SJSA1 (cell line): ENCODE results near the gene RFLNA. TPM values are rescaled to one million over a fixed set of nuclear protein-coding genes. Genes with fewer than 3 reads are reported as not detected.
A peak's percentile ranks its signal among the peaks of the same experiment; 100 is the strongest.

Source experiments
- DNase-seq, 2 experiments: peaks; one replicate each; pipeline ENCODE4 v3.0.0-alpha.2; 2015 to 2020; ENCODE audit warnings: low spot score in 2 of 2, low read depth in 1 of 2
- H3K27ac ChIP-seq: fragments of 250-450 bp; sonication (Bioruptor Pico); 2 replicates; pipeline ENCODE4 v1.5.1; 2020; ENCODE audit warnings: mild to moderate bottlenecking, moderate library complexity
- H3K27me3 ChIP-seq: fragments of 250-450 bp; sonication (Bioruptor Pico); replicated peaks from 2 replicates; pipeline ENCODE4 v1.5.1; 2020; ENCODE audit warnings: mild to moderate bottlenecking, moderate library complexity
- H3K36me3 ChIP-seq: fragments of 250-450 bp; sonication (Bioruptor Pico); 2 replicates; pipeline ENCODE4 v1.5.1; 2020; ENCODE audit warnings: mild to moderate bottlenecking
- H3K4me1 ChIP-seq: fragments of 250-450 bp; sonication (Bioruptor Pico); replicated peaks from 2 replicates; pipeline ENCODE4 v1.6.1; 2021; ENCODE audit warnings: mild to moderate bottlenecking
- H3K4me3 ChIP-seq: fragments of 250-450 bp; sonication (Bioruptor Pico); 2 replicates; pipeline ENCODE4 v1.5.1; 2020; ENCODE audit warnings: mild to moderate bottlenecking
- H3K9me3 ChIP-seq: fragments of 250-450 bp; sonication (Bioruptor Pico); replicated peaks from 2 replicates; pipeline ENCODE4 v1.5.1; 2020; ENCODE audit warnings: mild to moderate bottlenecking
- total RNA-seq: library from RNA; depleted of rRNA; stranded (reverse); fragments of >200 nt; shearing (Covaris generic); gene quantifications from 2 replicates; pipeline ENCODE4 v1.2.3, GENCODE V29; 2014

RFLNA gene
- total RNA-seq, 1 experiment from 2014 or later, result not detected

DNA sequence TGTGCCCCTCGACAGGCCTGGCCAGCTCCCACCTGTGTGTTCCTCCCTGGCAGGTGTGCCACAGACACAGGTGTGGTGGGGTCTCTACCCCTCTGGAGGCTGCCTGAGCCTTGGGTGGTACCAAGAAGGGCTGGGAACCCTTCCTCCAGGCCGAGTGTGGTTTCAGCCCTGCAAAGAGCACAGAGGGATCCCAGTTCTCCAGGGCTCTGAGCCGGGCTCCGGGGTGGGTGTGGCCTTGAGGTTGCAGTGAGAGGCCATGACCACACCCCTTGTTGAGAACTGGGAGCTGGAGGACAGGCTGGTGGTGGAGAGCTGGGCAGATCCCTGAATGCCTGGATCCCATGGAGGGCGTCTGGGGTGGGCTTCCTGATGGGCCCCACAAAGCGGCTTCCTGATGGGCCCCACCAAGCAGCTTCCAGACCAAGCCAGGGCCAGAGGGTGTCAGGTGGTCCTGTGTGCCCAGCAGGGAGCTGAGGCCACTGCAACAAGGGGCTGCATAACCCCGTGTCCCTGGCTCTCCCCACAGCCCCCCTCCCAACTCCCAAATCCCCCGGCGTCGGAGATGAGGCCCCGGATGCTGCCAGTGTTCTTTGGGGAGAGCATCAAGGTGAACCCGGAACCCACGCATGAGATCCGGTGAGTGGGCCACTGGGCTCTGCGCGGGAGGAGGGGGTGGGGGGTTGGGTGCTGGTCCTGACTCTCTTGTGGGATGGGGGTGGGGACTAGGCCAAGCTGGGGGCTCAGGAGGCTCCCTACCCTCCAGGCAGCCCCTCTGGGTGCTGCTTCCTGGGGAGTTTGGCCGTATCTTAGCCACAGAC is 16.6 kb downstream of the RFLNA start:
- H3K27me3 ChIP-seq, result no peaks in the 10 kb centered on the region
- no peak overlapping the region for H3K27ac ChIP-seq
- DNase-seq, result no peak
- H3K4me3 ChIP-seq, result no peak overlapping the region
- H3K9me3 ChIP-seq, result no peaks in the 10 kb centered on the region
- no peaks in the 10 kb centered on the region for H3K4me1 ChIP-seq
- H3K36me3 ChIP-seq, result no peaks in the 10 kb centered on the region

DNA sequence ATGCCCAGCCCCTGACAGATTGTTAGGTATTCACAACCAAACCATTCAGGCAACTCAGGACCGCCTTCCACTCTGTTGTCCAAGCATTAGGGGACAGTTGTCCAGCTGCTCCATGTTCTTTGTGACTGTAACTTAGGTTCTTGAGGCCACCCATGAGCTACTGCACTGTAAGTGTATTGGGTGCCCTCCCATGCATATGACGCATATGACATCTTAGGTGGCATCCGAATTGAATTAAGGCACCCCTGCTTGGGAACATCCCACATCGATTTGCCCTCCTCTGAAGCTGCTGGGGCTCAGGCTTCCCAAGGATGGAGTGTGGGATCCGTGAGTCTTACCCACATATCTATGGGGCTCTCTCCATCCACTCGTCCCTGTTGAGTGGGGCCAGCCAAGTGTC is 17.7 kb downstream of the RFLNA start:
- no peaks in the 10 kb centered on the region for H3K9me3 ChIP-seq
- DNase-seq, result no peak
- H3K27ac ChIP-seq, result no peak overlapping the region
- no peak overlapping the region for H3K4me3 ChIP-seq
- no peaks in the 10 kb centered on the region for H3K27me3 ChIP-seq
- no peaks in the 10 kb centered on the region for H3K4me1 ChIP-seq
- H3K36me3 ChIP-seq, result no peaks in the 10 kb centered on the region

GRCh38 chr12:124314207-124314606 is 19.3 kb downstream of the RFLNA start:
- Histone ChIP-seq H3K4me1 (no peaks in the 10 kb centered on the region), H3K4me3 (no peak overlapping the region), H3K36me3 (no peaks in the 10 kb centered on the region), H3K27me3 (no peaks in the 10 kb centered on the region), H3K9me3 (no peaks in the 10 kb centered on the region), H3K27ac (no peak overlapping the region)
- no peak for DNase-seq

DNA sequence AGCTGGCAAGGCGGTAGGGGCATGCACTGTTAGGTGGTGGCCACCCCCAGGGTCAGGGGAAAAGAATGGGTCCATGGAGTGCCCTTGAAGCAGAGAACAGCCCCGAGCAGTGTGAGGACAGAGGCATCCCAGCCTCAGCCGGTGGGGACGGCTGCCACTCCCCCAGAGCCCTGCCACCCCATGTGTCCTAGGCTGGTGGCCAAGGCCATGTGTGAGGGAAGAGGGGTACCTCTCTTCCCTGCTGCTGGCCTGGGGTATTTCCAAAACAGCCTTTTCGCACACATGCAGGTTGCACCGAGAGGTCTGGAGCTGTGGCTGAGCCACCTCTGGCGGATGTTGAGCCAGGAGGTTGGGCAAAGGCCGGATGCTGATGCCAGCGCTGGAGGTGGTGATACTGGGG is 19.9 kb downstream of the RFLNA start:
- no peaks in the 10 kb centered on the region for H3K4me1 ChIP-seq
- no peak overlapping the region for H3K4me3 ChIP-seq
- no peak overlapping the region for H3K27ac ChIP-seq
- no peak for DNase-seq
- H3K9me3 ChIP-seq, result no peaks in the 10 kb centered on the region
- no peaks in the 10 kb centered on the region for H3K36me3 ChIP-seq
- no peaks in the 10 kb centered on the region for H3K27me3 ChIP-seq

- H3K9me3 ChIP-seq, result no peaks in the 10 kb centered on the region
- no peak for DNase-seq
- H3K27me3 ChIP-seq, result no peaks in the 10 kb centered on the region
- no peak overlapping the region for H3K4me3 ChIP-seq
- H3K27ac ChIP-seq, result no peak overlapping the region
- no peaks in the 10 kb centered on the region for H3K4me1 ChIP-seq
- no peaks in the 10 kb centered on the region for H3K36me3 ChIP-seq
These were observed 20.6 kb downstream of the RFLNA start for GRCh38 chr12:124315372-124316044.

DNA sequence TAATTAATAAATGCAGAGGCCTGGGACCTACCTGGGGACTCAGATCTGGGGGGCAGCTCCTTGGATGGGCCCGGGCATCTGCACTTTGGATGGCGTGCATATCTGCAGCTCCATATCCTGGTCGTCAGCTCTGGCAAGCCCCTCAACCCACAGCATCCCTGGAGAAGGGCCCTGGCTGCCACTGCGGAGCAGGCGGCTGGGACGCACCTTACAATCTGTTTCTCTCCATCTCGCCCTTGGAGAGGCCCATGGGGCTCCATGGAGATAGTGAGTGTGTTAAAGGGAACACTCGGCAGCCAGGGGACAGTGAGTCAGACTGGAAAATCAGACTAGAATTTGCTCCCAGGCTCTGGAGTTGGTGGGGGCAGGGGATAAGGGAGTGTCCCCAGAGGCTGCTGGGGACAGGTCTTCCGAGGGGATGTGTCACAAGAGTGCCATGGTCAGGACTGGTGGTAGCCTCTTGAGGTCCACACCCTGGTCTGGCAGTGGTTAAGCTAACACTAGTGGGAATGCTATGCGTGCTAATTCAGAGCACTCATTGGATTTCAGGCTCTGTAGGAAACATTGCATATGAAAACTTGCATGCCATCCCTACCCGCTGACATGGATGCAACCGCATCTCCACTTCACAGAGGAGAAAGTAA is 21.5 kb downstream of the RFLNA start:
- Histone ChIP-seq H3K27ac (no peak overlapping the region), H3K9me3 (no peaks in the 10 kb centered on the region), H3K4me3 (no peak overlapping the region), H3K4me1 (no peaks in the 10 kb centered on the region), H3K27me3 (no peaks in the 10 kb centered on the region), H3K36me3 (no peaks in the 10 kb centered on the region)
- no peak for DNase-seq

DNA sequence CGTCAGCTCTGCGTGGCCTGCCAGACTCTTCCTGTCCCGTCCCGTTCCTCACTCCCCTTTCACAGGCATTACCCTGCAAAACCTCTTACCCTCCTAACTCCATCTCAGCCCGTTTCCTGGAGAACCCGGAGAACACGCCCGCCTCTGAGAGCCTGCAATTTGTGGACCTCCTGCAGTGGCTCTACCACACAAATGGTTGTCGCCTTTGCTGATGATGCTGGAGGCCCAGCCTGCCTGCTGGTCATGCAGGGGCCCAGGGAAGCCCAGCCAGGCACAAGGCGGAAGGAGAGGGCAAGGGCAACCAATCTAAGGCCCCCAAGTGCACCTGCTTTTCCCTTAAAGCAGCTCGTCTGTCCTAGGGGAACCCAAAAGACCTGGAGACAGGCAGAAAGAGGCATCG is 22.5 kb downstream of the RFLNA start:
- H3K4me1 ChIP-seq, result no peaks in the 10 kb centered on the region
- no peaks in the 10 kb centered on the region for H3K9me3 ChIP-seq
- no peak for DNase-seq
- H3K27me3 ChIP-seq, result no peaks in the 10 kb centered on the region
- H3K27ac ChIP-seq, result no peak overlapping the region
- no peak overlapping the region for H3K4me3 ChIP-seq
- no peaks in the 10 kb centered on the region for H3K36me3 ChIP-seq

GRCh38 chr12:124318278-124319020 is 23.6 kb downstream of the RFLNA start:
- H3K36me3 ChIP-seq, result no peaks in the 10 kb centered on the region; the same call in 1 of the 2 replicates
- H3K27me3 ChIP-seq, result no peaks in the 10 kb centered on the region
- no peak overlapping the region for H3K27ac ChIP-seq
- no peaks in the 10 kb centered on the region for H3K4me1 ChIP-seq
- no peak overlapping the region for H3K4me3 ChIP-seq
- DNase-seq, result no peak
- no peaks in the 10 kb centered on the region for H3K9me3 ChIP-seq

DNA sequence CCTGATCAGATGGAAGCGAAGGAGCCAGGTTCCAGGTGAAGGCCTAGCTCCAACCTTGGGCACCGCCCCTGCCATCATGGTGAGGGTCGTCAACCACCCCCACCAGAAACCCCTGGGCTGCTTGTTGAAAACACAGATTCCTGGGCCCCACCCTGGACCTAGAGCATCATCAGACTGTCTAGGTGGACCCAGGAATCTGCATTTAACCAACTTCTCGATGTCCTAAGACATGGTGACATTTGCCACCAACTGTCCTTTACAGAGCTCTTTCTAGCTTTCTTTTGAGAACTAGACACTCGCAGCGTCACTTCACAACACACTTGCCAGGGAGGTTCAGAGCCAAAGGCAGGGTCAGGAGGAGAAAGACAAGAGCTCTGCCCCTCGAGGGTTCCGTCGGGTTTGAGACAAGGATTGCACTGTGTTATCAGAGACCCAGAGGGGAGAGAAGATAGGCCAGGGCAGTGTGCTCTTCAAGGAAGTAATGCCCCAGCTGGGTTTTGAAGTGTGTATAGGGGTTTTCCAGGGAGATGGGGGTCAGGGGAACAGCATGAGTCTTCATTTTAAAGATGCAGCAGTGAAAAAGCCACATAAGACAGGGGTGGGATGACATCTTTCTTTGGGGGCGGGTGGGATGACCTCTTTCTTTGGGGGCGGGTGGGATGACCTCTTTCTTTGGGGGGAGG is 24.6 kb downstream of the RFLNA start:
- peaks cover 8% of the 10 kb centered on the region for H3K9me3 ChIP-seq
- no peak for DNase-seq
- no peaks in the 10 kb centered on the region for H3K27me3 ChIP-seq
- no peak overlapping the region for H3K27ac ChIP-seq
- H3K4me1 ChIP-seq, result no peaks in the 10 kb centered on the region
- peaks cover 10% of the 10 kb centered on the region for H3K36me3 ChIP-seq
- H3K4me3 ChIP-seq, result no peak overlapping the region

DNA sequence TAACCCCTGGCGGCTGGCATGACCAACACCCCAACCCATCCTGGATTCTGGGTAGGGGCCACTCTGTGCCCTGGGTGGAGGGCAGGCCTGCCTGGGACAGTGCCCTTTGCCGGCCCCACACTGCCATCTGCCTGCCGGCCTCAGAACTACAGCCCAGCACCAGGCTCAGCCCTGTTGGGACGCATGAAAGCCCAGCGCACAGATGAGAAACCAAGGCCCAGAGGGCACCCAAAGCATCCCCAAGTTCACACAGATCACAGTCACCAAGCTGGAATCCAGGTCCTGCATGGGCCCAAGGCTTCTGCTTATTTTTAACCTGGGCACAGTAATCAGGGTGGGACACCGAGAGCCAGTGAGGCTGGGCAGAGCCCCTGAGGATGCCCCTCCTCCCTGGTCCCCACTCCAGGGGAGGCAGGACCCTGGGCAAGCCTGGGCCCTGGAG is 26.2 kb downstream of the RFLNA start:
- Histone ChIP-seq H3K27ac (no peak overlapping the region), H3K4me1 (no peaks in the 10 kb centered on the region), H3K9me3 (peaks cover 8% of the 10 kb centered on the region), H3K27me3 (no peaks in the 10 kb centered on the region), H3K36me3 (peaks cover 25% of the 10 kb centered on the region), H3K4me3 (no peak overlapping the region)
- peak; percentile 51 to 65 for DNase-seq

DNA sequence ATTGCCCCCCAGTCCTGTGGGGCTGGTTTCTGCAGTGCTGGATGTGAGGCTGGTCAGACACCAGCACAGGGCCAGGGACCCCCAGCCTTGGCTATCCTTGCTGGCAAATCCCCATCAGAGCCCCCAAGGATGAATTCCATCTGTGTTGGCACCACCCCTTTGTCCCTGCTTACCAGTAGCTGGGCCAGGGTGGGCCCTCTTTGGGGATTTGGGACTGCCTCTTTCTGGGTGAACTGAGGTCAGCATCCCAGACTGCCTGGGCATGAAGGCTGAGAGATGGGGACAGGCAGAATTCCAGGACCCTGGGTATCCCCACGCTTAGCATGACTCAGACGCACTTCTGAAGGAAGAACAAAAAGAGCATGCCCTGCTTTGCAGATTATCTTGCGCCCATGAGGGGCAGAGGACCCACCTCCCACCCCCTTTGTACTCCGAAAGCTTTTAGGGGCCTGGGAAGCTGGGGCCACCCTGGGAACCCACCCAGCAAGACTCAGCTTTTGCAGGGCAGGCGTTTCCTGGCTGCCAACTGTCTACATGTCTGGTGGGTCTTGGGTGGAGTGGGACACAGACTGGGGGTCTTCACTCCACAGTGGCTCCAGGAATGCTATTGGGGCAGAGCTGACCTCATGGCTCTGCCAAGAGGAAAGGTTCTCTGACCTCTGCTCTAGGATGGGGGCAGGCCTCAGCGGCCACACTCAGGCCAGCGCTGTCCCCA is 26.8 kb downstream of the RFLNA start:
- Histone ChIP-seq H3K27ac (no peak overlapping the region), H3K36me3 (peaks cover 31% of the 10 kb centered on the region), H3K4me3 (no peak overlapping the region), H3K9me3 (peaks cover 8% of the 10 kb centered on the region), H3K4me1 (no peaks in the 10 kb centered on the region), H3K27me3 (no peaks in the 10 kb centered on the region)
- peak in 1 of 2 experiments; percentile 25 for DNase-seq

GRCh38 chr12:124322271-124322998 is 27.5 kb downstream of the RFLNA start:
- no peaks in the 10 kb centered on the region for H3K27me3 ChIP-seq
- H3K36me3 ChIP-seq, result peaks cover 36% of the 10 kb centered on the region
- peak in 1 of 2 experiments; percentile 20 for DNase-seq
- H3K27ac ChIP-seq, result no peak overlapping the region
- H3K9me3 ChIP-seq, result peaks cover 8% of the 10 kb centered on the region
- H3K4me3 ChIP-seq, result no peak overlapping the region
- no peaks in the 10 kb centered on the region for H3K4me1 ChIP-seq
